IPS-15b (cell line): ENCODE data around the gene TGDS.
"Not testable (repeated sequence)": the region's sequence is repeated elsewhere in the genome, so short reads cannot be mapped to it uniquely, and the experiment has no call there.

Experiments
- H3K27me3 ChIP-seq: one replicate; pipeline ENCODE4 v1.6.1; 2013; ENCODE audit warnings: low read length; ENCODE audit not compliant: control insufficient read depth, insufficient read depth
- H3K36me3 ChIP-seq: one replicate; pipeline ENCODE4 v1.6.1; 2013; ENCODE audit warnings: low read length; ENCODE audit not compliant: control insufficient read depth, insufficient read depth
- H3K4me1 ChIP-seq: one replicate; pipeline ENCODE4 v1.6.1; 2013; ENCODE audit warnings: mild to moderate bottlenecking, low read length; ENCODE audit not compliant: control insufficient read depth, insufficient read depth
- H3K4me3 ChIP-seq: one replicate; pipeline ENCODE4 v1.5.1; 2013; ENCODE audit warnings: low read depth, low read length
- H3K9ac ChIP-seq: one replicate; pipeline ENCODE4 v1.6.1; 2013; ENCODE audit warnings: low read depth, mild to moderate bottlenecking, low read length
- H3K9me3 ChIP-seq: one replicate; pipeline ENCODE4 v1.6.1; 2013; ENCODE audit warnings: mild to moderate bottlenecking, low read length; ENCODE audit not compliant: control insufficient read depth, insufficient read depth

The TGDS gene

DNA sequence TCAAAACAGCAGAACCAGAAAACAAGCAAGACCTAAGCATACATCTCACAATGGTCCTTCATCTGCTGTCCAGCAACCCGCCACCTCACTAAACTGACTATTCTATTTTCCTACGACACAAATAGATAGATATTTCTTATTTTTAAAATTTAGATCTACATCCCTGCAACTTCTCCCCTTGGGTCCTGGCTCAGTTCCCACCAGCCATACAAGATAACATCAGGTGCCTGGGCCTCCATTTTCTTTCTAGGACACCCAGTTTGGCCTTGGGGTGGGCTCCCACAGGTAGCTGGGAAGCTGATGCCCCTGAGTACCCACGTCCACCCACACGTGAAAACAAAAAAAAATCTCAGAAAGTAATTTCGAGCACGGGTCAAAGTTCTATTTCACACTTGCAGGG is 47.6 kb downstream of the TGDS start:
- peaks cover 2% of the 10 kb centered on the region for H3K27me3 ChIP-seq
- H3K4me1 ChIP-seq: peaks cover 14% of the 10 kb centered on the region
- H3K36me3 ChIP-seq: no peaks in the 10 kb centered on the region
- H3K9ac ChIP-seq: peak overlapping the region; percentile 66
- H3K4me3 ChIP-seq: peak overlapping the region; percentile 72
- no peaks in the 10 kb centered on the region for H3K9me3 ChIP-seq

DNA sequence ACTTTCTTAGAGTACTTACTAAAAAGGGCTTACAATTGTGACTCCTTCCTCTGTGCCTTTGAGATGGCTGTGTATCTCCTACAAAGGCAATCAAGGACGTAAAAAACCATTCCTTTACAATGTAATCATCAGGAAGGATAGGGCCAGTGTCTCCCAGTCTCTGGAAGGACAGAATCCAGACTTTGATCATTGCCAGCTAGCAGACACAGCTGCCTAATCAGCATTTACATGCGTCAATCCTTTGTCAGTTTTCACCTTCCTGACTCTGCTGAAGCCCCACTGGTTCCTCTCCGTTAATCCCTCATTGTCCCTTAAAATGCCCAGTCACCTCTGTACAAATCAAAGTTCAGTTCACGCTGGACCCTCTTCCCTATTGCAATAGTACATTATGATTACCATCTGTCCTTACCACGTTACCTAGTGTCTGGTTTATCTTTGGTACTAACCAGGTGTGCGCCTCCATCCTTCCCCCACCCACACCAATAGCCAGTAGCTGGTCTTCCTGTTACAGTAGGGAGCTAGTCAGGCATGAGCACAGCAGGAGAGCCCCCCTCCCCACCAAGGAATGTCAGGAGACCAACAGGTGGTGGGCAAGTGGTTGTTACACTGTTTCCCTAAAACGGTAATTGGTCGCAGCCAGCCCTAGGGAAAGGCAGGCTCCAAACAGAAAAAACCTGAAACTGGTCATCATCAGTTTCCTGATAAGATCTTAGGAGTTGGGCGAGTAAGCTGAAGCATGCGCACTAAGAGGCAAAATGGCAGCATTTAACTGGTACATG is 49.7 kb downstream of the TGDS start:
- peaks cover 2% of the 10 kb centered on the region for H3K27me3 ChIP-seq
- H3K9ac ChIP-seq: no peak overlapping the region
- H3K4me1 ChIP-seq: peaks cover 14% of the 10 kb centered on the region
- no peaks in the 10 kb centered on the region for H3K9me3 ChIP-seq
- H3K36me3 ChIP-seq: no peaks in the 10 kb centered on the region
- no peak overlapping the region for H3K4me3 ChIP-seq

DNA sequence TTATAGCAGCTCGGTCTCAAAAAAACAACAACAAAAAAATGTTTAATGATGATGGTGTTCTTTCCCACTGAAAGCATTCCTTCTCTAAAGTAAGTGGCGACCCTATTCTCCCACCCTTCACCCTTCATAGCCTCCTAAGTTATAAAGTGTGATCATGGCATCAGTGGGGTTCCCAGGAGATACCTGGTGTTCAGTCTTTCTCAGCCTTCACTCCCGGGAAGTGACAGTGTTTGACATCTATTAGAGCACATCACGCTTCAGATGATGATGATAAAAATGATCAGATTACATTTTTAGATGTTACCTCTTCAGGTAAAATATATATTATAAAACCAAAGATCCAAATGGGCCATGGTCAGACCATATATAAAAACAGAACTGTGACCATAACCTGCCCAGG is 51.0 kb downstream of the TGDS start:
- Histone ChIP-seq H3K9ac (no peak overlapping the region), H3K4me1 (peaks cover 14% of the 10 kb centered on the region), H3K4me3 (no peak overlapping the region), H3K27me3 (no peaks in the 10 kb centered on the region), H3K9me3 (no peaks in the 10 kb centered on the region), H3K36me3 (no peaks in the 10 kb centered on the region)

DNA sequence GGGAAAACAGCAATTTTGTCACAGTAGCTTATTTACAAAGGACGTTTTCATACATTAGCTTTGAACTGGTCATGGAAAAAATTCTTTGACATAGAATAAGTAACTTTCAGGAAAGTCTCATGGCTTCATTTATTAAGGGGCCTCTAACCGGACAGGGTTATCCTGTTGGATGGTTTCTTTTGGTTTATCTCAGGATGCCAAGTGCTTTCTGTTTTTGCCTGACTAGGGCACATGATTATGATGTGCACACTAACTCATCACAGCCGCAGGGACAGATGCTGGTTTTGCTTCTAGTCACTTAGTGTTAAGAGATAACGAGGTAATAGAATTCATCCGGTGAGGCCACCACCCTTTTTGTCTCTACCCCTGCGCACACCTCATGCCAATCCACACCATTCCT is 53.0 kb downstream of the TGDS start:
- H3K9ac ChIP-seq: no peak overlapping the region
- peaks cover 10% of the 10 kb centered on the region for H3K4me1 ChIP-seq
- H3K36me3 ChIP-seq: no peaks in the 10 kb centered on the region
- no peaks in the 10 kb centered on the region for H3K27me3 ChIP-seq
- H3K4me3 ChIP-seq: no peak overlapping the region
- no peaks in the 10 kb centered on the region for H3K9me3 ChIP-seq

- no peak overlapping the region for H3K4me3 ChIP-seq
- no peaks in the 10 kb centered on the region for H3K27me3 ChIP-seq
- no peak overlapping the region for H3K9ac ChIP-seq
- H3K9me3 ChIP-seq: no peaks in the 10 kb centered on the region
- no peaks in the 10 kb centered on the region for H3K4me1 ChIP-seq
- no peaks in the 10 kb centered on the region for H3K36me3 ChIP-seq
These were observed 58.0 kb downstream of the TGDS start for GRCh38 chr13:94537740-94538630.

- H3K4me1 ChIP-seq: no peaks in the 10 kb centered on the region
- no peaks in the 10 kb centered on the region for H3K9me3 ChIP-seq
- no peaks in the 10 kb centered on the region for H3K36me3 ChIP-seq
- no peak overlapping the region for H3K4me3 ChIP-seq
- H3K9ac ChIP-seq: no peak overlapping the region
- no peaks in the 10 kb centered on the region for H3K27me3 ChIP-seq
These were observed 60.2 kb downstream of the TGDS start for GRCh38 chr13:94535775-94536174.

- H3K27me3 ChIP-seq: no peaks in the 10 kb centered on the region
- no peaks in the 10 kb centered on the region for H3K9me3 ChIP-seq
- H3K4me1 ChIP-seq: no peaks in the 10 kb centered on the region
- no peaks in the 10 kb centered on the region for H3K36me3 ChIP-seq
- H3K4me3 ChIP-seq: no peak overlapping the region
- no peak overlapping the region for H3K9ac ChIP-seq
These were observed 60.7 kb downstream of the TGDS start for GRCh38 chr13:94535231-94535630.

DNA sequence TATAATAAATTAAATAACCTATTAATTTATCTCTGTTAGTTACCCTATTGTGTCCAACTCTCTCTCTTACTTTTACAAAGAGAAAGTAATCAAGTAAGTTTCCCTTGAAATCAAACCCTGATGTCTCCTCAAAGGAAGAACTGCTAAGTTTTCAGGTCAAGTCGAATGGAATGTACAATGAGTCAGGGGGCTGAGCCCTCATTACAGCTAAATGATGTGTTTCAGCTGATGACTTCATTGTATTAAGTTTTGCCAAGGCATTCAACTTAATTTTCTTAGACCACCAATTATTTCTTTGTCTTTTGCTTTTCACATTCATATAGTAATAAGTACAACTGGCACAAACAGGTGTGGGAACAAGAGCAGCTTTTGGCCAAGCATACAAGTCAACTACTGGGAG is 61.8 kb downstream of the TGDS start:
- H3K9me3 ChIP-seq: no peaks in the 10 kb centered on the region
- no peaks in the 10 kb centered on the region for H3K4me1 ChIP-seq
- no peaks in the 10 kb centered on the region for H3K27me3 ChIP-seq
- H3K4me3 ChIP-seq: no peak overlapping the region
- H3K9ac ChIP-seq: no peak overlapping the region
- no peaks in the 10 kb centered on the region for H3K36me3 ChIP-seq

- not testable (repeated sequence) for H3K9me3 ChIP-seq, H3K36me3 ChIP-seq
These were observed 63.7 kb downstream of the TGDS start for GRCh38 chr13:94532278-94532677.

GRCh38 chr13:94526956-94527355 is 69.0 kb downstream of the TGDS start:
- not testable (repeated sequence) for H3K4me1 ChIP-seq, H3K27me3 ChIP-seq

More at GRCh38 chr13:94532278-94532677, 63.7 kb downstream of the TGDS start:
- H3K4me3 ChIP-seq, H3K27me3 ChIP-seq, H3K4me1 ChIP-seq, H3K9ac ChIP-seq: not testable (repeated sequence)

GRCh38 chr13:94525781-94526180 is 70.2 kb downstream of the TGDS start:
- H3K9me3 ChIP-seq: no peaks in the 10 kb centered on the region
- H3K4me3 ChIP-seq: no peak overlapping the region
- no peaks in the 10 kb centered on the region for H3K4me1 ChIP-seq
- H3K36me3 ChIP-seq: no peaks in the 10 kb centered on the region
- H3K9ac ChIP-seq: no peak overlapping the region
- no peaks in the 10 kb centered on the region for H3K27me3 ChIP-seq

More at GRCh38 chr13:94526956-94527355, 69.0 kb downstream of the TGDS start:
- H3K4me3 ChIP-seq, H3K9ac ChIP-seq, H3K9me3 ChIP-seq, H3K36me3 ChIP-seq: not testable (repeated sequence)

DNA sequence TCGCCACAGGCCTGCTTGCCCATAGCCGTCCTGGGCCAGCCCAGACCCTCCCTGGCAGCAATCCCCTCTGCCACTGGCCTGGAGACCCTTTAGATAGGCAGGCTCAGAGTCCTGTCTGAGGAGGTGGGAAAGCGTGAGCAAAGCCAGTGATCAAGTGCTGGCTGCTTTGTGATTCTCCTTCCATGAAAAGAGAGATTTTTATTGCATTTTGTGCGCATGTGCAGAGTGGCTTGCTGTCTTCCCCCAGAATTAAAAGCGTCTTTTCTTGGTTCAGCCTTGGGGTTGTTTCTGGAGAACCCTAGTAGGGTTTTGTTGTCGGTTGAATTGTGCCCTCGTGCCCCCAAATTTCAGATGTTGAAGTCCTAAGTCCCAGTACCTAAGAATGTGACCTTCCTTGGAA is 71.5 kb downstream of the TGDS start:
- Histone ChIP-seq H3K36me3 (no peaks in the 10 kb centered on the region), H3K4me3 (no peak overlapping the region), H3K9me3 (no peaks in the 10 kb centered on the region), H3K27me3 (no peaks in the 10 kb centered on the region), H3K9ac (no peak overlapping the region), H3K4me1 (no peaks in the 10 kb centered on the region)
